Measurements from ENCODE around the gene METTL18. TPM values are rescaled to one million over a fixed set of nuclear protein-coding genes. Genes with fewer than 3 reads are reported as not detected.
A peak's percentile ranks its signal among the peaks of the same experiment; 100 is the strongest.

METTL18 gene
- total and polyA plus RNA-seq, 8 donors = 4.8 to 15.5 (median 13.7) TPM

DNA sequence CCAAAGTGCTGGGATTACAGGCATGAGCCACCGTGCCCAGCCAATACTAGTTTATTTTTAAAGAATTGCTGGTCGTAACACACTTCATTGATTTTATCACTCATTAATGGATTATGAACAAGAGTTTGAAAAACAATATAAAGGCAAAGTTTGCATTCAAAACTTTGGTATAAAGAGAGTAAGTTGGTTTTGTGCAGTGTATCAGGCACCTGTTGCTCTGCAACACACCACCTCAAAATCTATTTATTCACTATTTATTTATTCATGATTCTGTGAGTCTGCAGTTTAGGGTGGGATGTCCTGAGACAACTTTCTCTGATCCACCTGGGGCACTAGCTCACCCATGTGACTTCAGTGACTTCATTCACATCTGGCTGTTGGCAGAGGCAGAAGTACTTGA, 10.2 kb upstream of the METTL18 start:
- intact Hi-C loops (cut with DNase I) = no loop called here
- H3K27me3 ChIP-seq = no peaks in the 10 kb centered on the region
- no peak overlapping the region for H3K27ac ChIP-seq
- no peaks in the 10 kb centered on the region for H3K9me3 ChIP-seq
- no peaks in the 10 kb centered on the region for H3K4me1 ChIP-seq
- no peak for DNase-seq
- H3K36me3 ChIP-seq = peaks cover 0 to 52% of the 10 kb centered on the region in 2 donors
- ATAC-seq = no peak
- TF ChIP-seq CTCF (IDR thresholded peaks at IDR 0.05) = no peak
- H3K4me3 ChIP-seq = no peak overlapping the region

GRCh38 chr1:169802888-169803287, 8.2 kb upstream of the METTL18 start:
- Histone ChIP-seq H3K36me3 (peaks cover 0 to 41% of the 10 kb centered on the region in 2 donors), H3K27me3 (no peaks in the 10 kb centered on the region), H3K4me1 (no peaks in the 10 kb centered on the region), H3K27ac (no peak overlapping the region), H3K4me3 (no peak overlapping the region), H3K9me3 (no peaks in the 10 kb centered on the region)
- TF ChIP-seq CTCF (IDR thresholded peaks at IDR 0.05) = no peak
- intact Hi-C loops (cut with DNase I) = no loop called here
- ATAC-seq (no peak), DNase-seq (no peak)

GRCh38 chr1:169797281-169797680, 2.6 kb upstream of the METTL18 start:
- Histone ChIP-seq H3K9me3 (no peaks in the 10 kb centered on the region), H3K27ac (no peak overlapping the region), H3K4me3 (no peak overlapping the region), H3K36me3 (no peaks in the 10 kb centered on the region), H3K27me3 (no peaks in the 10 kb centered on the region), H3K4me1 (peaks cover 6 to 23% of the 10 kb centered on the region in 2 donors)
- intact Hi-C loops (cut with DNase I) = no loop called here
- TF ChIP-seq CTCF (IDR thresholded peaks at IDR 0.05) = no peak
- ATAC-seq (no peak), DNase-seq (no peak)

DNA sequence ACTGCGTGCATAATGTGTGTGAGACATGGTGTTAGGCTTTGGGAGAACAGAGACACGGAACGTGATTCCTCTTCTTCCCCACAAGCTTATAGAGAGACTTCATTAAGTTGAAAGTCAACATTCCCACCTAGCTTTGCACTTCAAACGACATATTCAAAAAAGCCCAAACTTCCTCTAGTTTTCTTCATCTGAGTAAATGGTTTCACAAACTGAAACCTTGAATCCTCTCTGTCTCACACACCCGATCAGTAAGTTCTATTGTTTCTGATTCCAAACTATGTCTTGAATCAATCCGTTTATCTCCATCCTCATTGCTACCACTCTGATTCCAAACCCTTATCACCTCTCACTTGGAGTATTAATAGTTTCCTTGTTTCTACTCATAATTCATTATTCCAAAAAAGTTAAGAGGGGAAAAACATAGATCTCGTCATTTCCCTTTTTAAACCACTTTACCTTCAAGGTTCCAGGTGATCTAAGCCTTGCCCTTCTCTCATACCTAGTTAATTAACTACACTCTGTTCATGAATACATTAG, 1.6 kb upstream of the METTL18 start:
- TF ChIP-seq CTCF (IDR thresholded peaks at IDR 0.05) = no peak
- intact Hi-C loops (cut with DNase I) = no loop called here
- Histone ChIP-seq H3K36me3 (no peaks in the 10 kb centered on the region), H3K4me3 (no peak overlapping the region), H3K27me3 (no peaks in the 10 kb centered on the region), H3K27ac (no peak overlapping the region), H3K4me1 (peaks cover 6 to 23% of the 10 kb centered on the region in 2 donors), H3K9me3 (no peaks in the 10 kb centered on the region)
- ATAC-seq (no peak), DNase-seq (no peak)

DNA sequence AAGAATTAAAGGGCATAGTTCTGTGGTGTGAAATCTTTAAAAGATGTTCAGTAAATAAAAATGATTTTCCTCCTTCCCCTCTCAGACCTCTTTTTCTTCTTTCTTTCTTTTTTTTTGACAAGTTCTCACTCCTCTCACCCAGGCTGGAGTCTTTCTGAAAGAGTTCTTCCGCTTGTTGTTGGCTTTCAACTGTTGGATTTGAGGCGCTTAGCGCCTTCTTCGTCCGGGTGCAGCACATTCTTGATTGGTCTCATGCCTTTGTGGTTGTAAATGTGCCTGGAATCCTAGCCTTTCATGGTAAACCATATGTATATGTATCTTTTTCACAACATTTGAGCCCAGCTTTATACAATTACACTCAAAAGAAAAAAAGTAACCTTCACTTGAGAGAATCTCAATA, 980 bp upstream of the METTL18 start:
- Histone ChIP-seq H3K36me3 (no peaks in the 10 kb centered on the region), H3K27me3 (no peaks in the 10 kb centered on the region), H3K9me3 (no peaks in the 10 kb centered on the region), H3K4me1 (peaks cover 6 to 23% of the 10 kb centered on the region in 2 donors), H3K27ac (peak overlapping the region in 1 of 2 donors; percentile 87), H3K4me3 (peak overlapping the region; percentile 63 to 68)
- ATAC-seq = no peak
- DNase-seq = no peak
- no peak for TF ChIP-seq CTCF (IDR thresholded peaks at IDR 0.05)
- intact Hi-C loops (cut with DNase I) = no loop called here
